ENCODE results near the gene PPP3CA. TPM values are rescaled to one million over a fixed set of nuclear protein-coding genes. Genes with fewer than 3 reads are reported as not detected.

Gene PPP3CA
- total and polyA plus RNA-seq, 11 donors: 5.9 to 32.5 (median 19.3) TPM

GRCh38 chr4:101284546-101284945 is 62.8 kb downstream of the PPP3CA start:
- DNase-seq (no peak), ATAC-seq (no peak)
- Histone ChIP-seq H3K27me3 (no peaks in the 10 kb centered on the region), H3K4me1 (peaks cover 0 to 71% (median 36%) of the 10 kb centered on the region in 12 donors), H3K9me3 (no peaks in the 10 kb centered on the region), H3K27ac (peak overlapping the region in 1 of 12 donors; percentile 23), H3K4me3 (no peak overlapping the region), H3K36me3 (no peaks in the 10 kb centered on the region)
- WGBS, 4 donors: 53 to 61% (median 58%) methylated on average over 1 of the region's 1 CpG
- intact Hi-C loops (cut with DNase I): loop anchor here in 2 of 10 donors (10.0 kb wide), 1 partner anchor 60 kb away; the partner anchor contains the start of gene PPP3CA (in 2 of the 2)
- TF ChIP-seq POLR2A (IDR thresholded peaks at IDR 0.05) (no peak), CTCF (IDR thresholded peaks at IDR 0.05) (no peak)

- Histone ChIP-seq H3K9me3 (no peaks in the 10 kb centered on the region), H3K36me3 (no peaks in the 10 kb centered on the region), H3K4me3 (no peak overlapping the region), H3K4me1 (peaks cover 0 to 70% (median 36%) of the 10 kb centered on the region in 12 donors), H3K27me3 (no peaks in the 10 kb centered on the region), H3K27ac (no peak overlapping the region)
- WGBS, 4 donors: 89 to 96% (median 93%) methylated on average over 2 of the region's 2 CpGs
- no peak for ATAC-seq
- TF ChIP-seq CTCF (IDR thresholded peaks at IDR 0.05): no peak
- no peak for TF ChIP-seq POLR2A (IDR thresholded peaks at IDR 0.05)
- intact Hi-C loops (cut with DNase I): loop anchor here in 2 of 10 donors (10.0 kb wide), 1 partner anchor 61 kb away; the partner anchor contains the start of gene PPP3CA (in 2 of the 2)
- DNase-seq: no peak
Observed at GRCh38 chr4:101283434-101283833, 63.9 kb downstream of the PPP3CA start.

- Histone ChIP-seq H3K27ac (no peak overlapping the region), H3K27me3 (no peaks in the 10 kb centered on the region), H3K4me1 (peaks cover 0 to 59% (median 25%) of the 10 kb centered on the region in 12 donors), H3K9me3 (no peaks in the 10 kb centered on the region), H3K36me3 (no peaks in the 10 kb centered on the region), H3K4me3 (no peak overlapping the region)
- TF ChIP-seq POLR2A (IDR thresholded peaks at IDR 0.05) (no peak), CTCF (IDR thresholded peaks at IDR 0.05) (no peak)
- peak in 1 of 4 donors; percentile 45 for ATAC-seq
- 73 to 82% (median 78%) methylated on average over 4 of the region's 4 CpGs for WGBS, 4 donors
- intact Hi-C loops (cut with DNase I): loop anchor here in 2 of 10 donors (10.0 kb wide), 1 partner anchor 63 kb away; the partner anchor contains the start of gene PPP3CA (in 2 of the 2)
- no peak for DNase-seq
Observed at GRCh38 chr4:101282076-101282844, 65.1 kb downstream of the PPP3CA start.

- intact Hi-C loops (cut with DNase I): loop anchor here in 2 of 10 donors (10.0 kb wide), 1 partner anchor 64 kb away; the partner anchor contains the start of gene PPP3CA (in 2 of the 2)
- peaks cover 0 to 56% (median 20%) of the 10 kb centered on the region in 12 donors for H3K4me1 ChIP-seq
- H3K27ac ChIP-seq: no peak overlapping the region
- WGBS, 4 donors: 64 to 75% (median 71%) methylated on average over 3 of the region's 3 CpGs
- peak in 1 of 4 donors; percentile 58 for ATAC-seq
- no peaks in the 10 kb centered on the region for H3K27me3 ChIP-seq
- no peaks in the 10 kb centered on the region for H3K36me3 ChIP-seq
- no peak for DNase-seq
- no peaks in the 10 kb centered on the region for H3K9me3 ChIP-seq
- TF ChIP-seq CTCF (IDR thresholded peaks at IDR 0.05) (no peak), POLR2A (IDR thresholded peaks at IDR 0.05) (no peak)
- no peak overlapping the region for H3K4me3 ChIP-seq
Observed at GRCh38 chr4:101280866-101281600, 66.3 kb downstream of the PPP3CA start.
